A549 (cell line): ENCODE data around the gene NPW.

Experiments
- MYC ChIP-seq: IDR thresholded peaks from 2 replicates; pipeline ENCODE4 v1.6.1; 2012; ENCODE audit warnings: mild to moderate bottlenecking, inconsistent platforms, low read length, improper control_type of control experiment, borderline replicate concordance
- POLR2A ChIP-seq: IDR thresholded peaks from 2 replicates; pipeline ENCODE4 v1.6.1; 2012; ENCODE audit warnings: mild to moderate bottlenecking, low read length
- RAD21 ChIP-seq, 2 experiments: fragments of >200 bp in 1 of 2; sonication (Bioruptor Twin) in 1 of 2; formaldehyde crosslinking in 1 of 2; IDR thresholded peaks in 1 of 2; conservative IDR thresholded peaks in 1 of 2; 2 replicates in 1 of 2; 3 replicates in 1 of 2; pipeline ENCODE4 v1.6.1; 2012 to 2018; ENCODE audit warnings: inconsistent platforms in 1 of 2
- RNF2 ChIP-seq: fragments of 200-600 bp; sonication (generic); IDR thresholded peaks from 2 replicates; pipeline ENCODE4 v1.6.1; 2016; ENCODE audit warnings: low read depth, mild to moderate bottlenecking, antibody characterized with exemption, moderate library complexity, borderline replicate concordance
- ZSCAN20 ChIP-seq: fragments of 250-450 bp; sonication (Bioruptor Pico); IDR thresholded peaks from 2 replicates; pipeline ENCODE4 v1.8.0; 2022; ENCODE audit warnings: mild to moderate bottlenecking, moderate library complexity
- TF ChIP-seq, protein P1 (sequence below): fragments of >200 bp; sonication (Bioruptor Twin); formaldehyde crosslinking; IDR thresholded peaks from 3 replicates; pipeline ENCODE4 v1.5.1; 2016
- TF ChIP-seq, protein P2 (sequence below): IDR thresholded peaks from 2 replicates; pipeline ENCODE4 v1.6.1; 2012
- TF ChIP-seq, protein P3 (sequence below): fragments of 200-600 bp; sonication (generic); IDR thresholded peaks from 2 replicates; pipeline ENCODE4 v1.6.1; 2016; ENCODE audit warnings: antibody characterized with exemption, mild to moderate bottlenecking, moderate library complexity

DNA sequence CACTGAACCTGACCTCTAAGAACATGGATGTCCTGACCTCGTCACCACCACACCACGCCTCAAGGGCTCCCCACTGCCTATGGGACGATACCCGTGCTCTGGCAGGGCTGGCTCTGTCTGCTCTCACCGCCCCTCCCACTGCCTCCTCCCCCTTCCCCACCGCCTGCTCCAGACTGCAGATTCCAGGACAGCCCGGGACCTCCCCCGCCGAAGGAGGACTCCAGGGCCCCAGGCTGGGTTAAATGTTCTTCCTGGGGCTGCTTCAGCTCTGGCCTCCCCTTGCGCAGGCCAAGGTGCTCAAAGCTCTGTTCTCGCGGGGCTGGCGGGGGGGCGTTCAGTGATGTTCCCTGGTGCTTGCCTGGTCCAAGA lies 3.1 kb downstream of the NPW start:
- TF ChIP-seq ZSCAN20 (CRISPR knock-in tag): no peak
- TF ChIP-seq RAD21 (conservative IDR thresholded peaks at IDR 0.05 in 1 of 2, IDR thresholded peaks at IDR 0.05 in 1 of 2): no peak
- no peak for TF ChIP-seq POLR2A
- TF ChIP-seq, protein P1, sequence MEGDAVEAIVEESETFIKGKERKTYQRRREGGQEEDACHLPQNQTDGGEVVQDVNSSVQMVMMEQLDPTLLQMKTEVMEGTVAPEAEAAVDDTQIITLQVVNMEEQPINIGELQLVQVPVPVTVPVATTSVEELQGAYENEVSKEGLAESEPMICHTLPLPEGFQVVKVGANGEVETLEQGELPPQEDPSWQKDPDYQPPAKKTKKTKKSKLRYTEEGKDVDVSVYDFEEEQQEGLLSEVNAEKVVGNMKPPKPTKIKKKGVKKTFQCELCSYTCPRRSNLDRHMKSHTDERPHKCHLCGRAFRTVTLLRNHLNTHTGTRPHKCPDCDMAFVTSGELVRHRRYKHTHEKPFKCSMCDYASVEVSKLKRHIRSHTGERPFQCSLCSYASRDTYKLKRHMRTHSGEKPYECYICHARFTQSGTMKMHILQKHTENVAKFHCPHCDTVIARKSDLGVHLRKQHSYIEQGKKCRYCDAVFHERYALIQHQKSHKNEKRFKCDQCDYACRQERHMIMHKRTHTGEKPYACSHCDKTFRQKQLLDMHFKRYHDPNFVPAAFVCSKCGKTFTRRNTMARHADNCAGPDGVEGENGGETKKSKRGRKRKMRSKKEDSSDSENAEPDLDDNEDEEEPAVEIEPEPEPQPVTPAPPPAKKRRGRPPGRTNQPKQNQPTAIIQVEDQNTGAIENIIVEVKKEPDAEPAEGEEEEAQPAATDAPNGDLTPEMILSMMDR: no peak
- TF ChIP-seq, protein P2, sequence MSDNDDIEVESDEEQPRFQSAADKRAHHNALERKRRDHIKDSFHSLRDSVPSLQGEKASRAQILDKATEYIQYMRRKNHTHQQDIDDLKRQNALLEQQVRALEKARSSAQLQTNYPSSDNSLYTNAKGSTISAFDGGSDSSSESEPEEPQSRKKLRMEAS: no peak; the same call in 1 of the 2 replicates
- no peak for TF ChIP-seq RNF2
- TF ChIP-seq MYC: no peak
- TF ChIP-seq, protein P3, sequence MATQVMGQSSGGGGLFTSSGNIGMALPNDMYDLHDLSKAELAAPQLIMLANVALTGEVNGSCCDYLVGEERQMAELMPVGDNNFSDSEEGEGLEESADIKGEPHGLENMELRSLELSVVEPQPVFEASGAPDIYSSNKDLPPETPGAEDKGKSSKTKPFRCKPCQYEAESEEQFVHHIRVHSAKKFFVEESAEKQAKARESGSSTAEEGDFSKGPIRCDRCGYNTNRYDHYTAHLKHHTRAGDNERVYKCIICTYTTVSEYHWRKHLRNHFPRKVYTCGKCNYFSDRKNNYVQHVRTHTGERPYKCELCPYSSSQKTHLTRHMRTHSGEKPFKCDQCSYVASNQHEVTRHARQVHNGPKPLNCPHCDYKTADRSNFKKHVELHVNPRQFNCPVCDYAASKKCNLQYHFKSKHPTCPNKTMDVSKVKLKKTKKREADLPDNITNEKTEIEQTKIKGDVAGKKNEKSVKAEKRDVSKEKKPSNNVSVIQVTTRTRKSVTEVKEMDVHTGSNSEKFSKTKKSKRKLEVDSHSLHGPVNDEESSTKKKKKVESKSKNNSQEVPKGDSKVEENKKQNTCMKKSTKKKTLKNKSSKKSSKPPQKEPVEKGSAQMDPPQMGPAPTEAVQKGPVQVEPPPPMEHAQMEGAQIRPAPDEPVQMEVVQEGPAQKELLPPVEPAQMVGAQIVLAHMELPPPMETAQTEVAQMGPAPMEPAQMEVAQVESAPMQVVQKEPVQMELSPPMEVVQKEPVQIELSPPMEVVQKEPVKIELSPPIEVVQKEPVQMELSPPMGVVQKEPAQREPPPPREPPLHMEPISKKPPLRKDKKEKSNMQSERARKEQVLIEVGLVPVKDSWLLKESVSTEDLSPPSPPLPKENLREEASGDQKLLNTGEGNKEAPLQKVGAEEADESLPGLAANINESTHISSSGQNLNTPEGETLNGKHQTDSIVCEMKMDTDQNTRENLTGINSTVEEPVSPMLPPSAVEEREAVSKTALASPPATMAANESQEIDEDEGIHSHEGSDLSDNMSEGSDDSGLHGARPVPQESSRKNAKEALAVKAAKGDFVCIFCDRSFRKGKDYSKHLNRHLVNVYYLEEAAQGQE: peak; percentile 70
